ENCODE results near the gene NHLRC3.
"Not testable (repeated sequence)": the region's sequence is repeated elsewhere in the genome, so short reads cannot be mapped to it uniquely, and the experiment has no call there.

The NHLRC3 gene

DNA sequence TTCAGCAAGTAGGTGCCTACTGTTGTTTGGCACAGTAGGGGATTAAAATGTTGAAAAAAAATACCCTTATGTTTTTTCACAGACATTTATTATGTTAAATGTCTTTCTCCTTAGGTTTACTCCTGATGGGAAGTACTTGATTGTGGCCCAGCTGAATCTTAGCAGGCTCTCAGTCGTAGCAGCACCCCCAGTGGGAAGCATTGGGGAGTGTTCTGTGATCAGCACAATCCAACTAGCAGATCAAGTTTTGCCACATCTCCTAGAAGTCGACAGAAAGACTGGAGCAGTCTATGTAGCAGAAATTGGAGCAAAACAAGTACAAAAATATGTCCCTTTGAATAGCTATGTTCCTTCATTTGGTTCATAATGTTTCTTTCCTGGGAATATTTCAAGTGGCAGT lies 9.3 kb downstream of the NHLRC3 start:
- DNase-seq = no peak

DNA sequence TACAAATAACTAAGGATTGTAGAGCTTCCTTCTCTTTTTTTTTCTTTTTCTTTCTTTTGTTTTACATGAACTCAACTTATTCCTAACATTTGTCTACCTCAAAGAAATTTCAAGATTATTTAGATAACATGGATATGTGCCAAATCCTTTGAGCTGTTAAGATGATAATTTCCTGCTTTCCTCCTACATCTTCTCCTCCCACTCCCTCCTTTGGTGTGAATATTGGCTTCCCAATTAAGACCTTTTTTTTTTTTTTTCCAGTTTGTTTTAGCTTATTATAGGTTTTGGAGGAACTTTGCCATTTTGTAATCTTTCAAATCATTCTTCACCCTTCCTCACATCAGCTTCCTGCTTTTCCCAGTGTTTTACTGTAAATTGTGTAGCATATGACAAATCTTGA lies 10.6 kb downstream of the NHLRC3 start:
- no peak for DNase-seq

DNA sequence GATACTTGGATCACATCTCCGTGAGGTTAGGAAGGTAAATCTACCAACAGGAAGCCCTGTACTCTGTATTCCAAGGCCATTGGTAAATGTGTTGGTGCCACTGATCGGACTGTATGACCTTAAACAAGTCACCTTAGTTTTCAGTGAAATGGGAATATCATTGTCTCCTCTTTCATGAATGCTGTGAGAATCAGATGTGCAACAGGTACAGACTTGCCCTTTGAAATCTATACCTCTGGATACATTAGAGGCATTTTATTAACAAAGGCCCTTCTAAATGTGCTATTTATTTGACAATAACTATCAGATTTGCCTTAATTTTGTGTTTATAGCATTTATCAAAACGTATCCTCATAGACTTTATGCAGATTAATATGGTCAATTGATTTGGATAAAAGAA lies 11.0 kb downstream of the NHLRC3 start:
- no peak for DNase-seq

DNA sequence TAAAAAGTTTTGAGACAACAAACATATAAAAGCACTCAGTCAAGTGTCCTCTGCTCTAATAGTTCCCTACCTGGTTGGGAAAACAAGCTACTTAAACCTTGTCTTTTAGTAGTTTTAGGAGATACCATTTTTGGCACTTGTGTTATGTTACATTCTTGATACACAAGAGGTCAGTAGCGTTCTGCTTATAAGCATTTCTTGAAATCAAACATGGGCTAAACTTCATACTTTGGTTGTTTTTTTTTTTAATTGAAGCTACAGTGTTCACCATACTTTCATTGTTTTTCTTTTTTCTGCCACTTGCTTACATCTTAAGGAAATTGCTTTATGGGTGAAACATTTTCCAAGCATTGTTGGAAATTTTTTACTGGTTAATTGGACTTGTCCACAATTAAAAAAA lies 12.9 kb downstream of the NHLRC3 start:
- no peak for DNase-seq

DNA sequence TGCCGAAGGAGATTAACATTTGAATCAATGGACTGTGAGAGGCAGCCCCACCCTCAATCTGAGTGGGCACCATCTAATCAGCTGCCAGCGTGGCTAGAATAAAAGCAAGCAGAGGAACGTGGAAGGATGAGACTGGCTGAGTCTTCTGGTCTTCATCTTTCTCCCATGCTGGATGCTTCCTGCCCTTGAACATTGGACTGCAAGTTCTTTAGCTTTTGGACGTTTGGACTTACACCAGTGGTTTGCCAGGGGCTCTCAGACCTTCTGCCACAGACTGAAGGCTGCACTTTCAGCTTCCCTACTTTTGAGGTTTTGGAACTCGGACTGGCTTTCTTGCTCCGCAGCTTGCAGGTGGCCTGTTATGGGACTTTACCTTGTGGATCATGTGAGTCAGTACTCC lies 14.7 kb downstream of the NHLRC3 start:
- DNase-seq = no peak

DNA sequence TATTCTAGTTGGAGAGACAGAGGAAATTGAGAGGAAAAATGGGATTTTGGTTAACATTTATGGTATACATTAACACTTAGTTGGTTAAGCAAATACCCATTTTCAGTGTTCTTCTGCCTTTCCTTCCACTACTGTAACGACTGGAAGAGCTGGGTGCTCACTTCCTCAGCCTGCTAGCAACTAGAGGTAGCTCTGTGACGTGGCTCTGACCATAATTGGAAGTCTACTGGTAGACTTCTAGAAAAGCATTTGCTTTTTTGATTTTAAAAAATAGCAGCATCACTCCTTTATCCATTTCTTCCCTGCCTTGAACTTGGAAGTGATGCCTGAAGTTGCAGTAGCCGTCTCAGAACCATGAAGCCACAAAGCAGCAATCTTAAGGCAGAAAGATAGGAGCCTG lies 15.9 kb downstream of the NHLRC3 start:
- no peak for DNase-seq

DNA sequence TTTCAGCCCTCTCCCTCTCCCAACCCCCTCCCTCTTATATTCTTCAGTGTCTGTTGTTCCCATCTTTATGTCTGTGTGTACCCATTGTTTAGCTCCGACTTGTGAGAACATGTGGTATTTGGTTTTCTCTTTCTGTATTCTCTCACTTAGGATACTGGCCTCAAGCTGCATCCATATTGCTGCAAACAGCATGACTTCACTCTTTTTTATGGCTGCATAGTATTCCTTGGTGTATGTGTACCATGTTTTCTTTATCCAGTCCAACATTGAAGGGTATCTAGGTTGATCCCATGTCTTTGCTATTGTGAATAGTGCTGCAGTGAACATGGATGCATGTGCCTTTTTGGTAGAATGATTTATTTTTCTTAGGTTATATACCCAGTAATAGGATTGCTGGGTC lies 17.8 kb downstream of the NHLRC3 start:
- no peak for DNase-seq

DNA sequence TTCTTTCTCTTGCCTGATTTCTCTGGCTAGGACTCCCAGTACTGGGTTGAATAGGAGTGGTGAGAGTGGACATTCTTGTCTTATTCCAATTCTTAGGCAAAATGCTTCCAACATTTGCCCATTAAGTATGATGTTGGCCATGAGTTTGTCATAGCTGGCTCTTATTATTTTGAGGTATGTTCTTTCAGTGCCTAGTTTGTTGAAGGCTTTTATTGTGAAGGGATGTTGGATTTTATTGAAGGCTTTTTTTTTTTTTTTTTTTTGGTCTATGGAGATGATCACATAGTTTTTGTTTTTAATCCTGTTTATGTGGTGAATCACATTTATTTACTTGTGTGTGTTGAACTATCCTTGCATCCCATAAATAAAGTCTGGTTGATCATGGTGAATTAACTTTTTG lies 19.8 kb downstream of the NHLRC3 start:
- no peak for DNase-seq

DNA sequence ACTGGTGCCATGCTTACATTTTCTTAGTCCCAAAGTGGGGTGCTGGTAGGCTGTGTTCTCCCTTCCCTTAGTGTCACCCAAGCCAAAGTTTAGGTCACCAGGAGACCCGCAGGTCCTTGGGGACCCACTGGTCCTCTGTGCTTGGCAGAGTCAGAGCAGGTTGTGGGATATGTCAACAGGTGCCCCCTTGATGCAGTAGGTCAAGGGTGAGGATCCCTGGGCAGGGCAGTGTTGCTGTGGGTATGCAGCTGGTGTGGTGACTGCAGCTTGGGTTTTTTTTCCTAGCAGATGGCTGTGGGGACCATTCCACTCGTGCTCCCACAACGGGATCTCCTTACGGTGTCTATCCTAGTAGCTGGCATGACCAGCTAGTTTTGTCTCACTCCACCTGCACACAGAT lies 23.7 kb downstream of the NHLRC3 start:
- no peak for DNase-seq

DNA sequence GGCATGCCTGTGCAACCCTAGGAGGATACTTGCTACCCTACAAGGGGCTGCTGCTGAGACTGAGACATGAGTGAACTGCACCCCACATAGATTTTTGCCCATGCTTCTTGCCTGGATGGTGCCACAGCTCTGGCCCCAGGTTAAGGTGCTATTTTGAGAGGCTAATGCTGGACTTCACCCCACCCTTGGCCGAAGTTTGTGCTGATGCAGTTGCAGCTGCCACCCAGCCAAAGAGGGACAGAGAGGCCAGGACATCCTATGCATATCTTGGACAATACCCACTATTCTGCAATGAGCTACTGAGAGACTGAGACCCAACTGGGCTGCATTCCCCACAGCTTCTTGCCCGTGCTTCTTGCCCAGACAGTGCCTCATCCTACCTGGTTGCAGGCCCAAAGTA lies 34.6 kb downstream of the NHLRC3 start:
- no peak for DNase-seq

DNA sequence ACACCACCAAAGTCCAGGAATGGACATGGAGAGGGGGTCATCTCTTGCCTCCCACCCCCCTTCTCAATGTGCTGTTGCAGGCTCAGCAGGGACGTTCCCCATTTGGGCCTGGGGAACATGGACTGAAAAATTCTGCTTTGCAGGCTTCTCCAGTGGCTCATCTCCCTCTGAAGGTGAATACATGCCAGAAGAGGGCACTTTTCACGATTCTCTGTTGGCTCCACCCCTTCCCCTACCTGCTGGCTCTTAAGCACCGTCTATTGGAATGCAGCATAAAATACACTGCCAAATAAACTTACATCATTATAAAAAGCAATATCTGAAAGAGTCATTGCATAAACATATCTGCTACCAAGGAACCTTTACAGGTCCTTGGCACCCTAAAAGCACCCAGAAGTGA lies 35.7 kb downstream of the NHLRC3 start:
- no peak for DNase-seq

DNA sequence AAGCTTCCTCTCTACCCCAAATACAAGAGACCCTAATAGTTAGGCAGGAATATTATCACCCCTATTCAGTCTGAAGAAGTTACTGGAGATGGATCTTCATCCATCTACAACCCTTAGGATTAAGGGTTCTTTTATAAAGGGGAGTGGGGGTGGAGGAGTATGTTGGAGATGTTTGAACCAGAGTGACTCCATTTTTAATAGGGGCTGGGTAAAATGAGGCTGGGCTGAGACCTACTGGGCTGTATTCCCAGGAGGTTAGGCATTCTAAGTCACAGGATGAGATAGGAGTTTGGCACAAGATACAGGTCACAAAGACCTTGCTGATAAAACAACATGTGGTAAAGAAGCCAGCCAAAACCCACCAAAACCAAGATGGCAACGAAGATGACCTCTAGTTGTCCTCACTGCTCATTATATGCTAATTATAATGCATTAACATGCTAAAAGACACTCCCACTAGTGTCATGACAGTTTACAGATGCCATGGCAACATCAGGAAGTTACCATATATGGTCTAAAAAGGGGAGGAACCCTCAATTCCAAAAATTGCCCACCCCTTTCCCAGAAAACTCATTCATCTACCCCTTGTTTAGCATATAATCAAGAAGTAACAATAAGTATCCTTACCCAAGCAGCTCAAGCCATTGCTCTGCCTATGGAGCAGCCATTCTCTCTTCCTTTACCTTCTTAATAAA lies 48.1 kb downstream of the NHLRC3 start:
- DNase-seq = not testable (repeated sequence)

DNA sequence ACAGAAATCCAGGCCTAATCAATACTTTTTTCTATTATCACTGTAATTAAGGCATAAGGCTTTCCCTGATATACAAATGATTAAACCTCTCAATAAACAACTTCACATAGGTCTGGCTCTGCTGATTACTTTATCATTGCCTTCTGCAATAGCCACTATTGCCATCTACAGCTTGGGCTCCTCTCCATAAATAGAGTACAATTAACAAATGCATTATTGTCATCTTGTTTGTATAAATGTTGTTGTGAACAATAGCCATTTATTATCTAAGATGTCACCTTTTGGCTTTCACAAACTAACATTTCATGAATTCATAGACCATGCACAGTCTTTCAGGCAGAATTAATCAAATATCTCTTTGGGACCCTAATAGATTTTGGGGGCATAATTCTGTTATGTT lies 53.3 kb downstream of the NHLRC3 start:
- no peak for DNase-seq

DNA sequence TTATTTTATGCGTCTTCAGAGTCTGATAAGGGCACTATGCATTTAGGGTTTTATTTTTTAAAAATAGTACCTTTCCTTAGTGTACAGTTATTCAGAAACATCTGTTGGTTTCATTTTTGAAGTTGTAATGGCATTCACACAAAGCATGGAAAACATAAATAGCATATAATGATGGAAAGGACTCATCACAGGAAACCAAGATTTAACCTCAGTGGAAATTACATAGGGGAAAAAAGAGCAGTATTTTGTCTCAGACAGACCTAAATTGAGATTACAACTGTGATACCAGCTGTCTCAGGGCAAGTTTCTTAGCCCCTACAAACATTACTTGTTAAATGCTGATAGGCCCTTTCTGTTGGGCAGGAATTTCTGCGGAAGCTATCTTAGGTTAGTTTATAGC lies 57.2 kb downstream of the NHLRC3 start:
- no peak for DNase-seq

DNA sequence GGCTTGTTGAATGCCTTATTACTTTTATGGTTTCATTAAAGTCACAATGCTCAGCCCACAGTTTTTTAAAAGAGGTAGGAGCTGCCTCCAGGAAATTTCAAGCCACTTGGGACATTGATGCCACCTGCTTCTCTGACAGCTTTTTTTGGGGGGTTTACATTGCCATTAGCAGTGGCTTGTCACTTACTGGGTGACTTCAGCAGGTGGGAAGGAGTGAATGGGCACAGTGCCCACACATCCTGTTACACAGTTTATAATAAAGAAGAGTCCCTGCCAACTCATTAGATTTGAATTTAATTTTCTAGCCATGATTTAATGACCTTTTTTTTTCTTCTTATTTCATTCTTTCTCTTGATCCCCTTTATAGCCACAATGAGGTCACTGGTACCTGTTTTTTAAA lies 61.0 kb downstream of the NHLRC3 start:
- DNase-seq = no peak

Data from activated CD4-positive, alpha-beta T cell treated with anti-CD3 and anti-CD28 coated beads for 4 hours (primary cell).